Measurements from ENCODE around the gene STK38. TPM values are rescaled to one million over a fixed set of nuclear protein-coding genes. Genes with fewer than 3 reads are reported as not detected.

The STK38 gene
- total and polyA plus RNA-seq, 2 of the 4 experiments (the other 2 are of a cell fraction): 10.6 to 19.7 TPM

GRCh38 chr6:36594816-36595643 is 47.8 kb upstream of the STK38 start:
- peaks cover 8% of the 10 kb centered on the region for H3K4me1 ChIP-seq (ENCODE audit: control insufficient read depth, insufficient read depth, low read length)
- H4K20me1 ChIP-seq (ENCODE audit: insufficient read depth, low read length): peaks cover 59% of the 10 kb centered on the region
- intact Hi-C loops (cut with micrococcal nuclease) (loop anchor here (2.0 to 5.0 kb wide), 2 partner anchors 152 to 173 kb away; partner anchors contain the start of genes KCTD20 and PXT1), in situ Hi-C loops (cut with MboI; ENCODE audit: low sequenced_read_pairs) (loop anchor here (5.0 kb wide), 1 partner anchor 48 kb away; the partner anchor contains the start of gene STK38), dilution Hi-C loops (cut with HindIII; ENCODE audit: low sequenced_read_pairs, unreplicated experiment) (no loop called here)
- H2AFZ ChIP-seq (replicated peaks; ENCODE audit: low read length, poor library complexity): no peak overlapping the region
- H3K9ac ChIP-seq (ENCODE audit: low read depth, low read length): peak overlapping the region; percentile 98
- peak overlapping the region; percentile 6; the same call in 1 of the 2 replicates for H2AK5ac ChIP-seq (ENCODE audit: low read depth, low read length)
- H2BK15ac ChIP-seq (ENCODE audit: low read depth, low read length): peak overlapping the region; percentile 0; the same call in 1 of the 3 replicates
- H3K23ac ChIP-seq (ENCODE audit: low read depth, low read length): peak overlapping the region; percentile 91
- H3K27ac ChIP-seq (ENCODE audit: insufficient read depth, low read length): peak overlapping the region; percentile 95
- 0% methylated on average over 2 of the region's 15 CpGs; no CpG with 5 or more reads in 1 of the 2 experiments for WGBS, 2 experiments (ENCODE audit: extremely low coverage in 2 of 2, insufficient read length in 1 of 2)
- H3K4ac ChIP-seq (ENCODE audit: low read depth, low read length): peak overlapping the region; percentile 94
- H2BK120ac ChIP-seq (ENCODE audit: low read depth, low read length): peak overlapping the region; percentile 32
- peak overlapping the region; percentile 96 for H4K91ac ChIP-seq (ENCODE audit: insufficient read depth, low read depth, low read length)
- H2AK9ac ChIP-seq (replicated peaks; ENCODE audit: low read depth, low read length, poor library complexity): peak overlapping the region; percentile 100
- H3K36me3 ChIP-seq (ENCODE audit: control insufficient read depth, insufficient read depth, low read length): peaks cover 29% of the 10 kb centered on the region
- H3K4me2 ChIP-seq (ENCODE audit: low read depth, low read length): peak overlapping the region; percentile 76; the same call in 1 of the 2 replicates
- TF ChIP-seq POLR2A (IDR thresholded peaks at IDR 0.05; ENCODE audit: low read depth, low read length) (peak; percentile 64; the same call in 1 of the 2 replicates), NFE2L2 (IDR thresholded peaks at IDR 0.05; ENCODE audit: low read depth, low read length) (no peak), RAD21 (IDR thresholded peaks at IDR 0.05; ENCODE audit: low read length) (no peak), CTCF (conservative IDR thresholded peaks at IDR 0.05; ENCODE audit: low read depth, low read length) (no peak), CEBPB (IDR thresholded peaks at IDR 0.05; ENCODE audit: low read depth, low read length) (peak; percentile 86), USF2 (IDR thresholded peaks at IDR 0.05; ENCODE audit: low read depth, low read length) (no peak), CHD1 (IDR thresholded peaks at IDR 0.05; ENCODE audit: low read depth, low read length) (0 out of 2 replicates have a peak, but pooled peaks have one; percentile 10), MXI1 (IDR thresholded peaks at IDR 0.05; ENCODE audit: borderline replicate concordance, low read depth, low read length) (no peak), MAZ (IDR thresholded peaks at IDR 0.05; ENCODE audit: borderline replicate concordance, low read depth, low read length) (no peak), BHLHE40 (IDR thresholded peaks at IDR 0.05; ENCODE audit: low read depth, low read length) (no peak)
- ATAC-seq (ENCODE audit: low read depth) (no peak), DNase-seq (peak; percentile 55)
- H2BK5ac ChIP-seq (ENCODE audit: low read depth, low read length, poor library complexity, severe bottlenecking): peak overlapping the region; percentile 90
- peak overlapping the region; percentile 72 for H3K4me3 ChIP-seq (ENCODE audit: insufficient read depth, low read depth, low read length)
- ChIA-PET POLR2A (ENCODE audit: unreplicated experiment) (interaction anchor here (0.6 to 0.7 kb wide), 5 partner anchors 16 to 542 kb away, joined by 3 to 10 read pairs (median 6); no protein-coding TSS in a partner anchor), CTCF (no interaction called here)
- no peaks in the 10 kb centered on the region for H3K27me3 ChIP-seq (ENCODE audit: control insufficient read depth, insufficient read depth, low read length)
- H3K18ac ChIP-seq (ENCODE audit: low read depth, low read length): peak overlapping the region; percentile 62
- peak overlapping the region; percentile 99 for H3K56ac ChIP-seq (ENCODE audit: extremely low read depth, insufficient read depth, low read length)
- peaks cover 13 to 40% of the 10 kb centered on the region in 2 experiments for H3K79me1 ChIP-seq (ENCODE audit: low read depth in 1 of 2, low read length in 2 of 2)
- H4K8ac ChIP-seq (ENCODE audit: low read depth in 2 of 2, low read length in 2 of 2): peak overlapping the region; percentile 82 to 95
- no peaks in the 10 kb centered on the region for H3K9me3 ChIP-seq (ENCODE audit: control insufficient read depth, insufficient read depth, low read length)
- peaks cover 10% of the 10 kb centered on the region for H3K9me1 ChIP-seq (ENCODE audit: insufficient read depth, low read length)
- no TSS peak for BruUV-seq (replicated peaks)
- peak overlapping the region; percentile 100 for H3K14ac ChIP-seq (replicated peaks; ENCODE audit: low read depth, low read length)
- no peak overlapping the region for H2BK20ac ChIP-seq (ENCODE audit: low read depth, low read length)
- H4K5ac ChIP-seq (ENCODE audit: low read depth, low read length): peak overlapping the region; percentile 63; the same call in 1 of the 2 replicates
